ENCODE measurements around the gene PUM2. TPM values are rescaled to one million over a fixed set of nuclear protein-coding genes. Genes with fewer than 3 reads are reported as not detected.

Gene PUM2
- total RNA-seq, 1 donor from 2014 or later = 112 TPM

- Mint-ChIP-seq H3K27ac (peak overlapping the region; percentile 95), H3K4me3 (peak overlapping the region; percentile 71), H3K4me1 (ENCODE audit: unreplicated experiment) (peaks cover 53% of the 10 kb centered on the region), H3K9me3 (no peaks in the 10 kb centered on the region), H3K27me3 (no peaks in the 10 kb centered on the region), H3K36me3 (peaks cover 8% of the 10 kb centered on the region)
- no peak for DNase-seq (ENCODE audit: extremely low spot score, unreplicated experiment)
- TF ChIP-seq, protein P1, sequence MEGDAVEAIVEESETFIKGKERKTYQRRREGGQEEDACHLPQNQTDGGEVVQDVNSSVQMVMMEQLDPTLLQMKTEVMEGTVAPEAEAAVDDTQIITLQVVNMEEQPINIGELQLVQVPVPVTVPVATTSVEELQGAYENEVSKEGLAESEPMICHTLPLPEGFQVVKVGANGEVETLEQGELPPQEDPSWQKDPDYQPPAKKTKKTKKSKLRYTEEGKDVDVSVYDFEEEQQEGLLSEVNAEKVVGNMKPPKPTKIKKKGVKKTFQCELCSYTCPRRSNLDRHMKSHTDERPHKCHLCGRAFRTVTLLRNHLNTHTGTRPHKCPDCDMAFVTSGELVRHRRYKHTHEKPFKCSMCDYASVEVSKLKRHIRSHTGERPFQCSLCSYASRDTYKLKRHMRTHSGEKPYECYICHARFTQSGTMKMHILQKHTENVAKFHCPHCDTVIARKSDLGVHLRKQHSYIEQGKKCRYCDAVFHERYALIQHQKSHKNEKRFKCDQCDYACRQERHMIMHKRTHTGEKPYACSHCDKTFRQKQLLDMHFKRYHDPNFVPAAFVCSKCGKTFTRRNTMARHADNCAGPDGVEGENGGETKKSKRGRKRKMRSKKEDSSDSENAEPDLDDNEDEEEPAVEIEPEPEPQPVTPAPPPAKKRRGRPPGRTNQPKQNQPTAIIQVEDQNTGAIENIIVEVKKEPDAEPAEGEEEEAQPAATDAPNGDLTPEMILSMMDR (conservative IDR thresholded peaks at IDR 0.05) = no peak
These were observed 138.7 kb downstream of the PUM2 start for GRCh38 chr2:20211860-20212458.

- Mint-ChIP-seq H3K36me3 (peaks cover 8% of the 10 kb centered on the region), H3K27me3 (no peaks in the 10 kb centered on the region), H3K9me3 (no peaks in the 10 kb centered on the region), H3K4me1 (ENCODE audit: unreplicated experiment) (peaks cover 58% of the 10 kb centered on the region), H3K27ac (peak overlapping the region; percentile 95), H3K4me3 (no peak overlapping the region)
- TF ChIP-seq, protein P1 (conservative IDR thresholded peaks at IDR 0.05) = no peak
- DNase-seq (ENCODE audit: extremely low spot score, unreplicated experiment) = no peak
These were observed 139.2 kb downstream of the PUM2 start for GRCh38 chr2:20211420-20211819.

DNA sequence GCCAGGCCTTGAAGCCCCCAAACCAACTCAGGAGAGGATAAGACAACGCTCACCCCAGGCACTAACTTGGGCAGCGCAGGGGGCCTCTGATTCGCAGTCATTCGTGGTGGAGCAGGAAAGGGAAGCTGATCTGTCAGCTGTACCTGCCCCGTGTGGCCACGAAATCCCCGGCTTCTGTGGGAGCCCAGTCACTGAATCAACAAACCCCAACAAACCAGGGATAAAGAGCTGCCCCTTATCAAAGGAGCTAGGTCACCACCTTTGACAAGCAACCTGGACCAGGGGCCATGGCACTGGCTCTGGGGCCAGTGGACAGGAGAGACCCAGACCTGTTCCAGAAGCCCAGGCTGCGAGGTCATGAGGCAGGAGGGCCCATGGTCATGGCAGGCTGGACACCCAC is 140.2 kb downstream of the PUM2 start:
- Mint-ChIP-seq H3K36me3 (peaks cover 8% of the 10 kb centered on the region), H3K9me3 (no peaks in the 10 kb centered on the region), H3K27ac (peak overlapping the region; percentile 83), H3K4me1 (ENCODE audit: unreplicated experiment) (peaks cover 57% of the 10 kb centered on the region), H3K4me3 (no peak overlapping the region), H3K27me3 (no peaks in the 10 kb centered on the region)
- TF ChIP-seq, protein P1 (conservative IDR thresholded peaks at IDR 0.05) = no peak
- no peak for DNase-seq (ENCODE audit: extremely low spot score, unreplicated experiment)

DNA sequence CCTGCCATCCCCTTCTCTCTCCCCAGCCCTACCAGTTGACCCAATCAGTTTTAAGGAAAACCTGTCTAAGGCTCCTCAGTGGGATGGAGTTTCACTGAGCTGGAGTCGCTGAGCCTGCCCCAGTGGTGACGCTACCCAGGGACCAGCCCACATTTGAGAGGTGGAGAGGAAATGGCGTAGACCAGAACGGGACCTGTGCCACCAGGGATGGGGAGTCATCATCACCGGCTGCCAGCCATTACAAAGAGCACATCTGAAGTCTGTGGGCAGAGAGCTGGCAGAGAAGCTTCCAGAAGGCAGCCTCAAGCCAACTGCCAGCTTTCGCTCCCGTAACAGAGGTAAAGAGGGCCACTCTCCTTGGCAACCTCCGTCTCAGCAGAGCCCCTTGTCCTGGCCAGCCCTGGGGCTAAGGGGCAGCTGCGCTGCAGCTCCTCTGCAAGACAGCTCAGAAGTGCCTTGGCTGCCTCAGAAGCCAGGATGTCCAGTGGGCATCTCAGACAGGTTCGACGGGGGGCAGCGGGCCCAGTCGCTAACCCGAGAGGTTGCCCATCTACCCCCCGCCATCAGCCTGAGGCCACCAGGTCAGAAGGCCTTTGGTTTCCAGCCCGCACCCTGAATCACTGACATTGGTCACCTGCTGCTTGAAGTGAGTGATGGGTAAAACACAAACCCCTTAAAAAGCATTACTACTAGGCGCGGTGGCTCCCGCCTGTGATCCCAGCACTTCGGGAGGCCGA is 141.1 kb downstream of the PUM2 start:
- no peak for DNase-seq (ENCODE audit: extremely low spot score, unreplicated experiment)
- Mint-ChIP-seq H3K36me3 (peaks cover 8% of the 10 kb centered on the region), H3K9me3 (no peaks in the 10 kb centered on the region), H3K27ac (peak overlapping the region; percentile 93), H3K4me3 (no peak overlapping the region), H3K27me3 (no peaks in the 10 kb centered on the region), H3K4me1 (ENCODE audit: unreplicated experiment) (peaks cover 48% of the 10 kb centered on the region)
- TF ChIP-seq, protein P1 (conservative IDR thresholded peaks at IDR 0.05) = no peak

DNA sequence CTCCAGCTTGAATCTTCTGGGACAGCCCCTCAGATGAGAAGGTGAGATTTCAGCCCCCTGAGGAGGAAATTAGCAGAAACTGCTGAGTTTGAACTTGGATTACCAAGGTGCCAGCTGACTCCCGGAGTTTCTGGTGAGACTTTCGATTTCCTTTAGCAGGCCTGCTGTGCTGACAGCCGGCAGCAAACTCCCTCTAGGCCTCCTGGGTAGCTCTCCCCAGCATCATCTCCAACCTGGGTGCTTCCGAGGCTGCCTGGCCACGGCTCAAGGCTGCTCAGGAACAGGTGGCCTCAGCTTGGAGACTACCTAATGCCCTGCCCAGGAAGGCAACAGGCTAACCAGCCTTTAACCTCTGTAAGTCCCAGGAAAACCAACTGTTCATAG is 142.2 kb downstream of the PUM2 start:
- peaks cover 38% of the 10 kb centered on the region for H3K4me1 Mint-ChIP-seq (ENCODE audit: unreplicated experiment)
- peak overlapping the region; percentile 64 for H3K4me3 Mint-ChIP-seq
- no peak for DNase-seq (ENCODE audit: extremely low spot score, unreplicated experiment)
- H3K27me3 Mint-ChIP-seq = no peaks in the 10 kb centered on the region
- peak overlapping the region; percentile 93 for H3K27ac Mint-ChIP-seq
- H3K9me3 Mint-ChIP-seq = no peaks in the 10 kb centered on the region
- TF ChIP-seq, protein P1 (conservative IDR thresholded peaks at IDR 0.05) = no peak
- H3K36me3 Mint-ChIP-seq = peaks cover 4% of the 10 kb centered on the region
